HG02798 (cell line): Measurements from ENCODE around the gene METTL25B.

ENCODE experiments used
- ATAC-seq: cut with Tn5 transposase; IDR thresholded peaks from one replicate; pipeline ENCODE4 v1.9.1; 2021; ENCODE audit warnings: mild to moderate bottlenecking; ENCODE audit not compliant: unreplicated experiment, poor library complexity

The METTL25B gene

DNA sequence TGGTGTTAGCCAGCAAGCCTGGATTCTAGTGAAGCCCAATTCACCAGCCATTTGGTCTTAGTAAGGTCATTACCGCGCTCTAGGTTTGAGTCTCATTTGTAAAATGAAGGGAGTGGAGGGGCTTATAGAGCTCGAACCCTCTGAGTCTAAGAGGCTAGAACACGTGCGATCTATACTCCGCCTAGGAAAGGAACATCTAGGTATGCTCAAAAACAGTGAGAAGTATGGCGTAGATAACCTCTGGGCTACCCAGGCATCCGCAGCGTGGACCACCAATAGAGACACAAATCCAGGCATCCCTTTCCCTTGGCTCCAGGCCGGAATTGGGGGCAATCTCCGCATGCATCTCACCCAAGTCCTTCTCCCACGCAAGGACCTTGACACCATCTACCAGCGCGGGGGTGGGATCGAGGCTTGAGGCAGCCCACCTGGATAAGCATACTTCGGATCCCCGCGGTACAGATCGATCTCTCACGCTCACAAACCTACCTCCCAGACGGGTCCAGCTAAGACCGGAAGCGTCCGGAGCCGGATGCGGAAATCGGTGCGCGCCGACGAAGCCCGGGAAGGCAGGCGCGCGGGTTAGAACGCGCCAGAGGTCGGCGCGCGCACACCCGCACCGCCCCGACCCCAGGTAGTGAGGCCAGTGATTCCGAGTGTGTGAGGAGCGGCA, at the start of gene METTL25B:
METTL25B (plus strand) TSS at position 544 of the 673 bp plus-strand sequence. CDS start 636 bp downstream, outside the sequence.
- peak; percentile 63 for ATAC-seq

DNA sequence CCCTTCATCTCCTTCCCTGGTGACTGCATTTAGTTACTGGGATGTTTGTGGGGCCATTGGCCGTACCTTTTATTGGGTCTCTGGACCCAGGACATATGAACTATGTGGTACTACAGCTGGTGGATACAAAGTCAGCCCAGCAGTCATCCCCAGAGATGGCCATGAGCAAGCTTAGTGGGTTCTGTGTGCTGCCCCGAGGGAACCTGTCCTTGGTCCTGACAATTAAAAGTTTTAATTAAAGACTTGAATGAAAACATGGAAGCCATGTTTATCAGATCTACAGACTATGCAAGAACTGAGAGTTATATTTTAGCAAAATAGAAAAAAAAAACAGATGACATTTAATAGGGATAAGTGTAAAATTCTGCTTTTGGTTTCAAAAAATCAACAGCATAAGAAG, 48.2 kb upstream of the METTL25B start:
- ATAC-seq, result no peak

DNA sequence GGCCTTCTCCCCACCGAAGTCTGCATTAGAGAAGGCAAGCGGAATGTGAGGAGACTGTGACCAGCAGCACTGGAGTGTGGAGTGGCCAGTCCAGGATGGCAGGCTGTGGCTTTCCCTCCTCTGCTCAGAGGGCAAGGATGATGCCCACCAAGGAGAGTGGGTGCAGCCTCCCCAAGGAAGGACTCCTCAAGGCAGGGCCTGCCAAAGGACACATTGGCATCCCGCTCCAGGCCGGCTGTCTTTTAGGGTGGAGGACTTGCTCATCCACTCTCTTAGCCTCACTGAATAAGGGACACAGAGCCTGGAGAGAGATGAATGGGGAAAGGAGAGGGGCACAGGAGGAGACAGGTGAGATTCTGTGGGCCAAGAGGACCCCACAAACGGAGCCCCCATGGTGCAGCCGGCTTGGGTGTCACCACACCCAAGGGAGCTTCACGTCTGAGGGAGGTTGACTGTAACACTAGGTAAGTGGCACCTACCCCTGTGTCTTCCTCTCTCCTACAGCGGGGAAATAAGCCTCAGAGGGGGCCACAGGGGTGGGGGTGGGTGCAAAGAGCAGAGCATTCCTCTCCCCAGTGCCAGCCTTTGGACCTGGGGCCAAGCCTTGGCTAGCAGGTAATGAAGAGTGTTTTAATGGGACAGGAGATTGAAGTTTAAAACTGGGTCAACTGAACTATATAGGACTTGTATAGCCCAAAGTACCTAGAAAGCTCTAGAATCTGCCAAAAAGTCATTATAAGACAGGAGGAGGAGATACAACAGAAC, 46.9 kb upstream of the METTL25B start:
- no peak for ATAC-seq

DNA sequence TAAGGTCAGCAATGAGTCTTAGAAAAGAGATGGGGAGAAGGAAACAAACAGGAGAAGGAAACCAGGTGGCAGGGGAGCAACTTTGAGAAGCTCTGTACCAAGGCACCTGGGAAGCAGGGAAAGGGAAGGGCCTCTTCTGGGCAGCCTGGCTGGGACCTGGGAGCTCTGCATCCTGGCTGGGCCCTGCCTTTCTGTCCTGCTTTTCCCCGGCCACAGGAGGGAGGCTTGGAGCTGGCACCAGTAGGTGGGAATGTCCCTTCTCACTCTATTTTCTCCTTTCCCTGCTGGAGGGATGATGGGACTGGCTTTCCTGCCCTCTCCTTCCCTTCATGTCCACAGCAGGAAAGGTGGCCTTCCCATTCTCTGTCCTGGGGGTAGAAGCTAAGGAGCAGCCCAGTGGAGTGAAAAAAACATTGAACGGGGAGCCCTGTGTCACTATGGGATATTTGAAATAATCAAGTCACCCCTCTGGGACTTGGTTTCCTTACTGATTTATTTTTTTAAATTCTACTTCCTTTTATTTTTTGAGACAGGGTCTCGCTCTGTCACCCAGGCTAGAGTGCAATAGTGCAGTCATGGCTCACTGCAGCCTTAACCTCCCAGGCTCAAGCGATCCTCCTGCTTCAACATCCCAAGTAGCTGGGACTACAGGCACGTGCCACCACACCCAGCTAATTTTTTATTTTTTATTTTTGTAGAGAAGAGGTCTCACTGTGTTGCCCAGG, 45.9 kb upstream of the METTL25B start:
- no peak for ATAC-seq

DNA sequence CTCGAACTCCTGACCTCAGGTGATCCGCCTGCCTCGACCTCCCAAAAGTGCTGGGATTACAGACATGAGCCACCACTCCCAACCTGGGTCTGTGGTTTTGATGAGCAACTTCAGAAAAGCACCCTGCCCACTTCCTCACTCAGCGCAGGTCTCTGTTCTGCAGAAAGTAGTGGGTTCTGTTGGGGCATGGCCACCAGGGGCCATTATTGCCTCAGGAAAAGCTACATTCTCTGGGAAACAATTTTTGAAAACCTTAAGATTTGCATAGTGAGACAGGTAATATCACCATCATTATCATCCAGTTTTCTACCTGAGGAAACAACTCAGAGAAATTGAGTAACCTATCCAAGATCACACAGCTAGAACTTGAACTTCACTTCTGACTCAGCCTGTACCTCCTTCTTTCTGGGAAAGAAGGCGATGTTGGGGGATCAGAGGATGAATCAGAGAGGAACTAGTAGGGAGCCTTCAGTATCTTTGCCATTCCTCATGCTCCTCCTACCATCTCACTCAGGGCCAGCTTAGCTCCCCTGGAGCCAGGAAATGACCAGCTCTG, 44.0 kb upstream of the METTL25B start:
- no peak for ATAC-seq

DNA sequence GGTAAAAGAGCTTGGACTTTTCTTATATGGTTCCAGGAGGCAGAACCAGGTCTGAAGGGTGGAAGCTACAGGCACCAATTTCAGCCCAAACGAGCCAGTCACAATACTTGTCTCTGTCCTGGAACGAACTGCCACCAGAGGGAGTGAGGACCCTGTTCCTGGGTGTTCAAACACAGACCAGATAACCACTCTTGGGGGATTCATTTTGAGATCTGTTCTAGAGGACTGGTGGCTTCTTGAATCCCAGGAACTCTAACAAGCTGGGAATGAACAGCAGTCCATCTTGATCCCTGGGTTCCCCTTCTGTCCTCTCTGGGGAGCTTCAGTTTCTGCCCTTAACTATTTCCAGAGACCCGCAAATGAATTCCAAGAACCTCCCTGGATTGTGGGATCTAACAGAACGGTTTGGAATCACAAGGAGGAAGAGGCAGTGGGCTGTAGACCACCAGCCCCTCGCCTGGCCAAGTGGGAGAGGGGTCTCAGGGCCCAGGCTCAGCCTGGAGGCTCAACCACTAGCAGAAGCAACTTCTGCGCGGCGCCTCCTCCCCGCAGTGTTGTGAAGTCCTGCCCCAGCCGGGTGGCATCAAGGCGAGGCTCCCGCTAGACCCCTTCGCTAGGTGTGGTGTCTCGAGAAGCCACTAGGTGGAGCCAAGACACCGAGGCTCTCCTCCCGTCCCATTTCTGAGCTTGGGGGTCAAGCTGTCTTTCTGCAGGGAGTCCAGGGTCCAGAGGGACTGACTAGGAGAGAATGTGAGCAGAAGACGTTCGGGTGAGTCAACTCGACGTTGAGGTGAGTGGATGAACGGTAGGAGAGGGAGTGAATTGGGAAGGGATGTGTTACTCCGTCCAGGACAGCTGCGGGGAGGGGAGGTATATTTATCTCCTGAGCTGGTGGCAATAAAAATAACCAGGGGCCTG, 39.0 kb upstream of the METTL25B start:
- peak; percentile 86 for ATAC-seq

DNA sequence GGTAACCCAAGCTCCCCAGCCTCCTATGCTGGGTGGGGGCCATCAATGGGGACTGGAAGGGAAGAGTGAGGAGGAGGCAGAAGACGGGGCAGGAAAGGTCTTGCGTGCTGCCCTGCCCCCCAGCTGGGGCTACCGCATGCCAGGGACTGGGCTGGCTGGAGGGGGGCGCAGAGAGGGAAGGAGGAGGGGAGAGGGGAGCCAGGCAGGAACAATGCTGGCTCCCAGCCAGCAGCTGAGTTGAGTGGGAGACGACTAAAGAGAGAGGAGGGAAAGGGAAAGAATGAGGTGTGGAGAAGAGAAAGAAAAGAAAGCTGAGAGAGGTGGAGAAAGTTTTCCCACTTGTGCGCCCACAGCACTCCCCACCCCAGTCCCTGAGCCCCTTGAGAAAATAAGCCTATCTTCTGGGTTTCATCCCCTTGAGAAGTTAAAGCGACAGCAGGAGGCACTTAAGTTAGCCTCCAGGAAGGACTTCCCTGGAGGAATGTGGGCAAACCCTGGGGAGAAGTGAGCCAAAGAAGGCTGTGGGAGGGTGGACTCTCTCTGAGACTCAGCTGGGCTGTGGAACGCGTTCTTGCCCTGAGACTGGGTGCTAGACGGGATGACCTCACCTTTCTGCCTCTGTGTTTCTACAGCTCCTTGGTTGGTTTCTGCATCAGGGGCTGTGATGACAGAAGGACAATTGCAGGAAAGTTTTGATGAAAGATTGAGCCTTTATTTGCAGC, 38.2 kb upstream of the METTL25B start:
- no peak for ATAC-seq

DNA sequence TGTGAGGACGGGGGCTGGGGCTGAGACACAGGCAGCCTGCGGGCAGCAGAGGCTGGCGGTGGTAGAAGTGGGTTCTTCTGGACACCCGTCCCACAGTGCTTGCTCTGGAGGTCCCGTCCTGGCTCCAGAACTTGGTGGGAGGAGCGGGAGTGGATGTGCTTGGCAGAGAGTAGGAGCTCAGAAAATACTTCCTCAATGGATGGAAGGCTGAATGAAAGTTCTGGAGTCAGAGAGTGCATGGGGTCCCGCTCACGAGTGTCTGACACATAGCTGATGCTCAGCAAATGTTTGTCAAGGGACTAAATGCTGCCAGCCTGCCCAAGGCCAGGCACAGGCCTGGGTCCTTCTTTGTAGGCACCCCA, 37.6 kb upstream of the METTL25B start:
- no peak for ATAC-seq

DNA sequence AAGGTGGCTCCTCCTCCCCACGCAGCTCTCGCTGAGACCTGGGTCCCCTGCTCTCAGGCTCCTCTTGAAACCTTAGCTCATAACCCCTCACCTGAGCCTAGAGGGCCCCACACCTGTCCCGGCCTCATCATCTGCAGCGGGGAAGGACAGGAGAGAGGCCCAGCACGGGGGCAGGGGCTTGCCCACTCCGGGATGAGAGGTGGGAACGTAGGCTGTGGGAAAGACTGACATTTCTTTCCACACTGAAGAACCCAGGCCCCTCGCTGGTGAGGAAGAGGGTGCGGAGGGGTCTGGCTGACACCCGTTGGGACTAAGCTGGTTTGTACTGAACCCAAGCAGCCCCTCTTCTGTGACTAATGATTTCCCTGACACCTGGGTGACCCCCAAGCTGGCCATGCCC, 37.1 kb upstream of the METTL25B start:
- ATAC-seq, result no peak

DNA sequence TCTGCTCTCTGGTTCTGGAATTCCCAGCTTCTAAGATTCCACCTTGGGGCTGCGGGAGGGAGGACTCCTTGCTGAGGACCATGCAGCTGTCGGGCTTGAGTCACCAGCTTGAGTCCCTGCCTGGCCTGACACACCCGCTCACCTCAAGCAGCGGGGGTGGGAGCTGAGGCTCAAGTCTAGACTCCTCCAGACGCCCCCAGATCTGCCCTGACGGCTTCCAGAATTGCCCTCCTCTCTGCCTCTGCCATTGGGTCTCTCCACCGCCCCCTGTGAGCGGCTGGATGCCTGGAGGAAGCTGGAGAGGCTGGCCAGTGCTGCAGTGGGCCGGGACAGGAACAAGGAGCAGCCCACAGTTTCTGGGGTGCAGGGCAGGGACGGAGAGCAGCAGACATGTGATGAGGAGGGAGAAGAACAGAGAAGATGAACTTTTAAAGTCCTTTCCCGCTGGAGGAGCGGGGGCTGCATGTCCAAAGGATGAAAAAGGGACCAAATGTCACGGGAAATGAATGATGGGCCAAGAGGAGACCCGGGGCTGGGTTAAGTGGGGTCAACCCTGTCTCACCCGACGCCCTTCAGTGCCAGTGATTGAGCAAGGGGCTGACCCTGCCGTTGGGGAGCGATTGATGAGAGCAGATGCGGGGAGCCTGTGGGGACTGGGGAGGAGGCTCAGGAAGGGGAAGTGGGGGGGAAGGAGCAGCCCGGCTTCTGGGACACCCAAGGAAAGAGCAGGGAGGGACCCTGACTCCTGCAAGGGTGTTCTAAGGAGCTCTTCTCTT, 36.4 kb upstream of the METTL25B start:
- no peak for ATAC-seq

DNA sequence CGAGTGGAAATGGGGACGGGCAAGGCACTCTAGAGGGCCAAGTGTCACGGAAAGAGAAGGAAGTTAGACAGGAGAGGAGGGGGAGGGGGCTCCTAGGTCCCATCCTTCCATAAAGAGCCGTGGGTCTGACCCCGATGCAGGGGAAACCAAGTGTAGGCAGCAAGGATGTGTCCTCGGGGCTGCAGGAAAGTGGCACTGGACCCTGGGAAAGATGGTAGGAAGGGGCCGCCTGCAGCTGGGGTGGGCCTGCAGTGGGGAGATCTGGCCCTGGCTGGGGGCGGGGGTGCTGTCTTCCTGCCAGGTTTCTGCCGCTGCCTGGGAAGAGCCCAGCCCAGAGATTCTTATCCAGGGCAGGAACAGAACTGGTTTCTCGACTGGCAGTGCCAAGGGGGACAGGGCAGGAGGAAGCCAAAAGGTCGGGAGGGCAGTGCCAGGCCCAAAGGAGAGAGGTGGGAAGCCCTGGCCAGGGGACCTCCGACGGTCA, 35.8 kb upstream of the METTL25B start:
- ATAC-seq, result no peak

DNA sequence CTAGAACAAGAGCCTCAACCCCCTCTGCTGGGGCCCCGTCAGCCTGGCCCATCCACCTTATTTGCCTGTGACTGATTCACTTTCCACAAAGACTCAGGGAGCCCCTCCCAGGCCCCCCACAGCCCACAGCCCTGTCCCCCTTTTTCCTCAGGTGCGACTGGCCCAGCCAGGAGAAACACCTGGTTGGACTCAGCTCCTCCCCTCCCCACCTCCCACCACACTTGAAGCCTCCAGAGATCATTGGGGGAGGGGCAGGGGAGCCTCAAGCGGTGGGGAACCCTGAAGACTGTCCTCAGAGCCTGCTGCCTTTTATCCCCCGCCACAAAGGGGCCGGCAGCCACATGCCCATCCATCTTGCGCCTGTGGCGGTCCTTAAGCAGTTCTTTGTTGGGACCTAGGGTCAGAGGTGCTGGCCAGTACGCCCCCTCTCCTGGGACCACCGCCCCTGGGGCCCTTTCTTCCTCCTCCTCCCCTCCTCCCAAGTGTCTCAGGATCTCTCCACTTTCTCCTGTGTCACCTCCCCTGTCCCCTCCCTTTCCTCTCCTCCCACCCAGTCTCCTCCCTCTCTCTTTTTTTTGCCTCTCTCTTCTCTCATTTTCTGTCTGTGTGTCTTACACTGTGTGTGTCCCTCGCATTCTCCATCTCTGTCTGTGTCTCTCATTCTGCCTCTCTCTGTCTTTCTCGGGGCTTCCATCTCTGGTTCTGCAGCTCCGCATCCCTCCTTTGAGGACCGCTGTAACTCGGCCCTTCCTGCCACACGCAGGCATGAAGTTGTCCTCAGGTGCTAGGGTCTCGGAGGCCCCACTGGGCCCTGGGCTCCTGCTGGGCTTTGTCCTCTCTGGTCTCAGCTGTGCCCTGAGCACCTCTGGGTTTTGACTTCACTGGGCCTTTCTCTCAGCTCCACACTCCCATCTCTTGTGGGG, 35.1 kb upstream of the METTL25B start:
- no peak for ATAC-seq

DNA sequence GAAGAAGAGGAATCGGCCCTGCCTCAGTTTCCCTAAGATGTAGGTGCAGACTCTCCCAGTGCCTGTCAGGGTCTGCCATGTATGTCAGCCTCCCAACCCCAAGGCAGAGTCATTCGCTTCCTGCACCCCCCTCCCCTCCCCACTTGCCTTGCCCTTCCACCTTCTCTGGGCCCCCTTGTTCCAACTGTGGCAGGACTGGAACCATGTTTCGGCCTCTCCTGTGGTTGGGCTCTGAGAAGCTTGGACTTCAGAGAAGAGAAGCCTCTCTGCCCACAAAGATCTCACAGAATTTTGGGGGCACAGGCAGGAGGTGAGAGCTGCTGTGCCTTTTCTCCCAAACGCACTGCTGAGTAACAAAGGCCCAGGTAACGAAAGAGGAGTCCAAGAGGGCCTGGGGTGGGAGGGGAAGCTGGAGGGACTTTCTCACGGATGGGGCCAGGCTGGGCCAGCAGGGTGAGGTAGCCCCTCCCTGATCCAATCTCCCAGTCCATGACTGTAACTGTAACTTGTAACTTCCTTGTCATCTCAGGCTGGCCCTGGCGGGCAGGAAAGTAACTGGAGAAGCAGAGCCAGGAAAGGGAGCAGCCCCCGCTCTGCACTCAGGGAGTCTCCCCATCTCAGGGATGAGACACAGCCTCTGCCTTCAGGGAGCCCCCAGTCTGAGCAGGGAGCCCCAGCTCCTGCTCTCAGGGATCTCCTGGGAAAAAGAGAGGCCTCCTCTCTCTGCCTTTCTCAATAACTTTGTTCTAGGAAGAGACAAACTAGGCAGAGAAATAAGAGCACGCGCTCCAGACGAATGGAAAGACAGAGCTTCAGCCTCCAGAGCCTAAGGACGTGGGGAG, 34.2 kb upstream of the METTL25B start:
- no peak for ATAC-seq

DNA sequence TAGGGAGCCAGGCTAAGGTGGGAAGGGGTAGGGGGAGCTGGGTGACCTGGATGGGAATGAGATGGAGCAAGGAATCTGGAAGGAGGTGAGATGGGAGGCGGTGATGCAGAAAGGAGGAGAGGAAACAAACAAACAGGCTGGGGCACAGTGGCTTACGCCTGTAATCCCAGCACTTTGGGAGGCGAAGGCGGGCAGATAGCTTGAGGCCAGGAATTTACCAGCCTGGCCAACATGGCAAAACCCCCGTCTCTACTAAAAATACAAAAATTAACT, 33.6 kb upstream of the METTL25B start:
- no peak for ATAC-seq

DNA sequence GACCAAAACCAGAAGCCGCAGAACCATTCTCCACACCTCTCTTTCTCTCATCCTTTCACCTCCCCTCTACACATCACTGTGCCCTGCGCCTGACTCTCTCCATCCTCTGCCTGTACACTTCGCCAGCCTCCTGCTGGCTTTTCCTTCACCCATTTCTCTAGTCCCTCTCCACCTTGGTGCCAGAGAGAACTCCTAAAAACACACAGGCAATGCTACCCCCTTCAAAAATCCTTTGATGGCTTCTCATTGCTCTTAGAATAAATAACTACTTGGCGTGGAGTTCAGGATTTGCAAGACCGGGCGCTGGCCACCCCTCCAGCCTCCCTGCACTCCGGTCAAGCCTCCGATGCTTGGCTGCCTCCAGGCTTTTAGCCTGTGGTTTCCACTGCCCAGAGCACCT, 31.5 kb upstream of the METTL25B start:
- no peak for ATAC-seq

DNA sequence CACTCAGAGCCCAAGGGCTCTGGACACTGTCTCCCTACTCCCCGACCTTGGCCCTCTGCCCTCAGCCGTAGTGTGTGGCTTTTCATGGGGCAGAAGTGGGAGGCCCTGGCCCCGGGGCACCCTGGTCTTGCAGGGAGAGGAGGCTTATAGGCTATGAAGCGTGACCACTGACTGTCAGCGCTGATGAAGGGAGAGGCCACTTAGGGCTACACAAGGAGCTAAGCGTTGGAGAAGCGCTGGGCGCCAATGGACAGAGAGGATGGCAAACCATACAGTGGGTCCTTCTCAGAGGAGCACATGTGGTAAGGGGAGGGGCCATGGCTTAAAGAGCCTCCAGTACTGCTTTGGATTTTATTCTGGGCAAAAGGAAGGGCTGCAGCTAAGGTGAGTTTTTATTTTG, 30.8 kb upstream of the METTL25B start:
- ATAC-seq, result no peak

DNA sequence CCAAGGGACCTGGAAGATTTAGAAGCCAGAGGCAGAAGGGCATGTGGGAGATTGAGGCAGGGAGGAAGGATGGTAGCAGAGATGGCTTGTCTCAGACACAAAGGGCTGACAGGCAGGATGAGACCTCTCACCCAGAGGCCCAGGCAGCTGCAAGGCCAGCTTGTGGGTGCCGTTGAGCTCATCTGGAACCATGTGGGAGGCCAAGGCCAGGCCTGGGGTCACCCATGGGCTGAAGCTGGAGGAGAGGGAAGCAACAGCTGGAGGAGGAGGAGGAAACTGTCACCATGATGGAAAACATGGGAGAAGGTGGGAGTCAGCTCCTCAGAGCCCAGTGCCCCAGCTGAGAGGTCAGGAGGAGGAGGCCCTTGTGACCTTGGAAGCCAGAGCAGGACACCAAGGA, 29.3 kb upstream of the METTL25B start:
- ATAC-seq, result no peak
